Measurements from ENCODE around the gene CPEB3. TPM values are rescaled to one million over a fixed set of nuclear protein-coding genes. Genes with fewer than 3 reads are reported as not detected.

Gene CPEB3
- total and polyA plus RNA-seq, 9 of the 15 experiments (the other 6 are each of a cell fraction or from before 2014, with no cell fraction given) = 0.15 to 1.2 (median 0.51) TPM

GRCh38 chr10:92284112-92284704 lies 6.7 kb downstream of the CPEB3 start (continued):
- no peak for TF ChIP-seq BRF2 (IDR thresholded peaks at IDR 0.05; ENCODE audit: borderline replicate concordance, insufficient read depth, insufficient read length)
- no peak for TF ChIP-seq HMBOX1 (IDR thresholded peaks at IDR 0.05)
- TF ChIP-seq ZNF165 (CRISPR knock-in tag; IDR thresholded peaks at IDR 0.05; ENCODE audit: borderline replicate concordance) = no peak
- no peak for TF ChIP-seq IFI16 (CRISPR knock-in tag; IDR thresholded peaks at IDR 0.05)
- TF ChIP-seq ZNF695 (CRISPR knock-in tag; IDR thresholded peaks at IDR 0.05) = no peak
- TF ChIP-seq SMC3 (conservative IDR thresholded peaks at IDR 0.05; ENCODE audit: insufficient read depth, low read depth, low read length) = no peak
- TF ChIP-seq ZBTB7A (IDR thresholded peaks at IDR 0.05; ENCODE audit: borderline replicate concordance, control insufficient read depth, low read depth, low read length) = no peak
- no peak for TF ChIP-seq ZNF764 (CRISPR knock-in tag; IDR thresholded peaks at IDR 0.05; ENCODE audit: low read depth)

Data from K562 (cell line).